Testis (tissue), 3 donors: ENCODE data around the gene NOP16. TPM values are rescaled to one million over a fixed set of nuclear protein-coding genes. Genes with fewer than 3 reads are reported as not detected.

Experiments used
- DNase-seq: peaks from one replicate; pipeline ENCODE4 v3.0.0-alpha.2; 2019
- H3K27ac ChIP-seq, 2 donors: fragments of 200-600 bp; sonication (generic); one replicate each; pipeline ENCODE4 v1.5.1; 2019
- H3K27me3 ChIP-seq: fragments of 200-600 bp; sonication (generic); one replicate; pipeline ENCODE4 v1.5.1; 2019
- H3K36me3 ChIP-seq: fragments of 200-600 bp; sonication (generic); one replicate; pipeline ENCODE4 v1.5.1; 2017; ENCODE audit warnings: low read depth; ENCODE audit errors: missing control alignments
- H3K4me1 ChIP-seq: fragments of 200-600 bp; sonication (generic); one replicate; pipeline ENCODE4 v1.5.1; 2019
- H3K4me3 ChIP-seq, 2 donors: fragments of 200-600 bp; sonication (generic); one replicate each; pipeline ENCODE4 v1.5.1; 2017 to 2019
- H3K9me3 ChIP-seq: fragments of 200-600 bp; sonication (generic); one replicate; pipeline ENCODE4 v1.5.1; 2017
- POLR2A ChIP-seq: fragments of 450-650 bp; IDR thresholded peaks from one replicate; pipeline ENCODE4 v1.6.1; 2017; ENCODE audit warnings: antibody characterized with exemption, mild to moderate bottlenecking, moderate library complexity
- WGBS, 2 donors: methylation state at CpG; one replicate each; pipeline ENCODE4 v1.1.5; 2018; 5-methylcytosine and 5-hydroxymethylcytosine counted together
- intact Hi-C: fragments of 100-400 bp; cut with DNase I; formaldehyde crosslinking; loops from one replicate; pipeline ENCODE4 v1.15.1; 2023; ENCODE audit warnings: low total_unique reads
- polyA plus RNA-seq: library from polyadenylated mRNA; stranded (reverse); fragments of 350-450 nt; fragmentation: Illumina TruSeq; extraction: RNeasy Lipid Tissue Mini Kit (QIAGEN cat#74804); gene quantifications from one replicate; pipeline ENCODE4 v1.2.3, GENCODE V29; 2014; ENCODE audit warnings: low read depth, low replicate concordance; ENCODE audit not compliant: insufficient read depth
- total RNA-seq, 2 donors: library from RNA; depleted of rRNA; stranded (reverse); fragments of >200 nt; gene quantifications; one replicate each; pipeline ENCODE4 v1.2.3, GENCODE V29; 2016
- TF ChIP-seq, protein P1 (sequence below), 3 experiments: fragments of 450-650 bp in 2 of 3; fragments of 200-600 bp in 1 of 3; sonication (generic) in 1 of 3; IDR thresholded peaks; one replicate each; pipeline ENCODE4 v1.5.1; 2016 to 2019; ENCODE audit warnings: antibody characterized with exemption in 3 of 3, mild to moderate bottlenecking in 2 of 3, moderate library complexity in 1 of 3

NOP16 gene
- total and polyA plus RNA-seq, 3 donors from 2014 or later, result 19.1 to 23.6 (median 19.2) TPM

DNA sequence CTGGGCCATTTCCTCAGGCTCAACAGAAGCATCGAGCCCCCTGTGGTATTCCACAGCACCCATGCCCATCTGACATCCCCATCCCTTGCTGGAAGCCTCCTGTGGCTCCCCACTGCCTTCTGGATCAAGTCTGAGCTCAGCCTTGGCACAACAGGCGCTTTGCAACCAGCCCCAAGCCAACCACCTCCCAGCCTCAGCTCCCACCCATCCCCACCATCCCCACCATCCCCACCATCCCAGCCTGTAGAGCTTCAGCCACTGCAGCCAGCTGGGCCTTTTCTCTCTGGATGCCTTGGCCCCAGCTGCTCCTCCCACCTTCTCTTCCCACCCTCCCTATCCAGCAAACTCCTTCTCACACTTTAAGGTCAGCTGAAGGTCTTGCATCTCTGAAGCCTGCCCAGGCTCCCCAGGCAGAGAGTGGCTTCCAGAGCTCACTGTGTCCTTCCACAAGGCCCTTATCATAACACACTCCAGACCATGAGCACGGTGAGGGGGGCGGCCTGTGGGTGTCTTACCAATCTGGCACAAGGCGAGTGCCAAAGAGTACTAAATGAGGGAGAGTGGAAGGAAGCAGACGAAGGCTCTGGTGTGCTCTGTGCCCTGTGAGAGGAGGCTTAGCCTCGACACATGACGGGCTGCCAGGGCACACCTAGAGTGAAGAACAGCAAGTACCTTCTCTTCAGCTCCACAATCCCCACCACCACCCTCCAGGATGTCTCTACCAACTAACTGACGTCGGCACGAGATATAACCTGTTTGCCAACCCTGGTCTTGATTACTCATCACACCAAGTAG, 6.7 kb upstream of the NOP16 start:
- DNase-seq, result peak; percentile 62
- 46 to 72% methylated on average over 11 of the region's 11 CpGs for WGBS, 2 donors
- H3K36me3 ChIP-seq, result no peaks in the 10 kb centered on the region
- H3K9me3 ChIP-seq, result no peaks in the 10 kb centered on the region
- intact Hi-C loops, result no loop called here
- no peak overlapping the region for H3K4me3 ChIP-seq
- H3K27ac ChIP-seq, result peak overlapping the region in 1 of 2 donors; percentile 45
- H3K4me1 ChIP-seq, result peaks cover 17% of the 10 kb centered on the region
- H3K27me3 ChIP-seq, result no peaks in the 10 kb centered on the region
- TF ChIP-seq POLR2A, result no peak
- TF ChIP-seq, protein P1, sequence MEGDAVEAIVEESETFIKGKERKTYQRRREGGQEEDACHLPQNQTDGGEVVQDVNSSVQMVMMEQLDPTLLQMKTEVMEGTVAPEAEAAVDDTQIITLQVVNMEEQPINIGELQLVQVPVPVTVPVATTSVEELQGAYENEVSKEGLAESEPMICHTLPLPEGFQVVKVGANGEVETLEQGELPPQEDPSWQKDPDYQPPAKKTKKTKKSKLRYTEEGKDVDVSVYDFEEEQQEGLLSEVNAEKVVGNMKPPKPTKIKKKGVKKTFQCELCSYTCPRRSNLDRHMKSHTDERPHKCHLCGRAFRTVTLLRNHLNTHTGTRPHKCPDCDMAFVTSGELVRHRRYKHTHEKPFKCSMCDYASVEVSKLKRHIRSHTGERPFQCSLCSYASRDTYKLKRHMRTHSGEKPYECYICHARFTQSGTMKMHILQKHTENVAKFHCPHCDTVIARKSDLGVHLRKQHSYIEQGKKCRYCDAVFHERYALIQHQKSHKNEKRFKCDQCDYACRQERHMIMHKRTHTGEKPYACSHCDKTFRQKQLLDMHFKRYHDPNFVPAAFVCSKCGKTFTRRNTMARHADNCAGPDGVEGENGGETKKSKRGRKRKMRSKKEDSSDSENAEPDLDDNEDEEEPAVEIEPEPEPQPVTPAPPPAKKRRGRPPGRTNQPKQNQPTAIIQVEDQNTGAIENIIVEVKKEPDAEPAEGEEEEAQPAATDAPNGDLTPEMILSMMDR (IDR thresholded peaks at IDR 0.05), result no peak

DNA sequence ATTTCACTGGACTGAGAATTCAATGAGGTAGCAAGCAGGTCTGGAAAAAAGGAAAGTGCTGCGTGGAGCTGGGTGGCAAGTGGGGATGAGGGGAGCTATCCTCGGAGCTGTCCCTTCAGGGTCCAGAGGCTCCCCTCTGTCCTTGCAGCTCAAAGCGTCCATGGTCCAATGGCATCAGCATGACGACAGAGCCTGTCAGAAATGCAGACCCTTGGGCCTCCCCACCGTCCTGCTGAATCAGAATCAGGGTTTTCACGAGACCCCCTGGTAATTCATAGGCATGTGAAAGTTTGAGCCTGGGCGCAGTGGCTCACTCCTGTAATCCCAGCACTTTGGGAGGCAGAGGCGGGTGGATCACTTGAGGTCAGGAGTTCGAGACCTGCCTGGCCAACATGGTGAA, 5.7 kb upstream of the NOP16 start:
- H3K36me3 ChIP-seq, result no peaks in the 10 kb centered on the region
- no peak for DNase-seq
- peaks cover 20% of the 10 kb centered on the region for H3K4me1 ChIP-seq
- intact Hi-C loops, result no loop called here
- WGBS, 2 donors, result 91 to 92% methylated on average over 8 to 9 of the region's 9 CpGs
- H3K4me3 ChIP-seq, result no peak overlapping the region
- H3K27me3 ChIP-seq, result no peaks in the 10 kb centered on the region
- H3K9me3 ChIP-seq, result no peaks in the 10 kb centered on the region
- H3K27ac ChIP-seq, result no peak overlapping the region
- TF ChIP-seq, protein P1 (IDR thresholded peaks at IDR 0.05), result no peak
- TF ChIP-seq POLR2A, result no peak

DNA sequence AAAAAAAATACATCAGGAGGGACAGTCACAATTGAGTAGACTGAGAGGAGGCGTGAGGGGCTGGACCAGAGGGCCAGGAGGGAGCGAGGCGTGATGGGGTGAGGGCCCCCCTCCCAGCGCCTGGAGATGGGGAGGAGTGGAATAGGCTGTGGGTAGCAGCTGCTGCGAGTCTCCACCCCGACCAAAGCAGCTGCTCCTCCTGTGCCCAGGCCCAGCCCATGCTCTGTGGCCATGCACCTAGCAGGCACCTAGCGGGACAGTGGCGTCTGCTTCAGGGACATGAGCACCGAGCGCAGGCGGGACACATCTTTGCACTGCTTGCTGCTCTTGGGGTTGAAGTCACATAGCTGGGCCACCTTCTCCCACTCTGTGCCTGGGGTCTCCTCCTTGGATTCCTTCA, 4.1 kb upstream of the NOP16 start:
- Histone ChIP-seq H3K4me3 (no peak overlapping the region), H3K27me3 (no peaks in the 10 kb centered on the region), H3K36me3 (no peaks in the 10 kb centered on the region), H3K9me3 (no peaks in the 10 kb centered on the region), H3K27ac (no peak overlapping the region), H3K4me1 (peaks cover 24% of the 10 kb centered on the region)
- no peak for DNase-seq
- TF ChIP-seq, protein P1 (IDR thresholded peaks at IDR 0.05), result no peak
- TF ChIP-seq POLR2A, result no peak
- intact Hi-C loops, result no loop called here
- 83 to 89% methylated on average over 8 to 11 of the region's 11 CpGs for WGBS, 2 donors

DNA sequence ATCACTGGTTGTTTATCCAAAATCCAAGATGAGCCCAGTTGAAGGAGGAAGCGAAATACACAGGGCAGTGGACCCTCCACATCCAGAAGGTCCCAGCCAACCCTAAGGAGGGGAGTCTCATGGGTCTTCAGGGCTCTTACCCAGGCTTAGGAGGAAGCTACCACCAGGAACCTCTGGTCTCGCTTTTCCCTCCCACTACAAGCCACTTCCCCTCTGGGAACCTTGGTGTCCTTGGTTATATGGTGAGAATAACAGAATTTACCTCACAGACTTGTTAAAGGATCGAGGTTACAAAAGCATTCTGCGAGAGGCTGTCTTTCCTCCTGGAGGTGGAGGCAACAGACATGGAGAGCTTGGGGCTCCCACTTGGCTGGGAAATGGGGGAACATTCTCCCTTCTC, 3.6 kb upstream of the NOP16 start:
- TF ChIP-seq, protein P1 (IDR thresholded peaks at IDR 0.05), result no peak
- no peak for TF ChIP-seq POLR2A
- intact Hi-C loops, result no loop called here
- H3K4me1 ChIP-seq, result peaks cover 29% of the 10 kb centered on the region
- H3K9me3 ChIP-seq, result no peaks in the 10 kb centered on the region
- WGBS, 2 donors, result 91 to 93% methylated on average over 4 of the region's 4 CpGs
- H3K36me3 ChIP-seq, result no peaks in the 10 kb centered on the region
- H3K27me3 ChIP-seq, result no peaks in the 10 kb centered on the region
- H3K27ac ChIP-seq, result no peak overlapping the region
- DNase-seq, result no peak
- H3K4me3 ChIP-seq, result no peak overlapping the region

DNA sequence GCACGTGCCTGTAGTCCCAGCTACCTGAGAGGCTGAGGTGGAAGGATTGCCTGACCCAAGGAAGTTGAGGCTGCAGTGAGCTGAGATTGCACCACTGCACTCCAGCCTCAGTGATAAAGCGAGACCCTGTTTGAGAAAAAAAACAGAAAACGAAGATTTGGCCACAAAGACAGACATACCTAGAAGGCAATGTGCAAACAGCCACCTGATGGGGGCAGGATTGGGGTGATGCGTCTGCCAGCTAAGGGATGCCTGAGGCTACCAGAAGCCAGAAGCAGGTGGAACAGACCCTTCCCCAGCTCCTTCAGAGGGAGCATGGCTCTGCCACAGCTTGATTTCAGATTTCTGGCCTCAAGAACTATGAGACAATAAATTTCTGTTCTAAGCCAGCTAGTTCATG, 3.1 kb upstream of the NOP16 start:
- H3K36me3 ChIP-seq, result no peaks in the 10 kb centered on the region
- no peak overlapping the region for H3K4me3 ChIP-seq
- intact Hi-C loops, result no loop called here
- no peak for TF ChIP-seq POLR2A
- TF ChIP-seq, protein P1 (IDR thresholded peaks at IDR 0.05), result no peak
- DNase-seq, result no peak
- no peak overlapping the region for H3K27ac ChIP-seq
- peaks cover 30% of the 10 kb centered on the region for H3K4me1 ChIP-seq
- H3K27me3 ChIP-seq, result no peaks in the 10 kb centered on the region
- WGBS, 2 donors, result 93 to 94% methylated on average over 4 of the region's 4 CpGs
- H3K9me3 ChIP-seq, result no peaks in the 10 kb centered on the region
